DOHH2 (cell line): ENCODE data around the gene MLLT3.

Experiments used
- CTCF ChIP-seq: fragments of 200-600 bp; sonication (generic); IDR thresholded peaks from one replicate; pipeline ENCODE4 v1.5.1; 2014; ENCODE audit warnings: antibody characterized with exemption, mild to moderate bottlenecking, low read depth, low read length; ENCODE audit not compliant: poor library complexity, severe bottlenecking
- EZH2phosphoT487 ChIP-seq: fragments of 200-600 bp; sonication (generic); IDR thresholded peaks from 2 replicates; pipeline ENCODE4 v1.6.1; 2017; ENCODE audit warnings: borderline replicate concordance, mild to moderate bottlenecking, antibody characterized with exemption, low read length, moderate library complexity, mixed read lengths

- TF ChIP-seq CTCF (no peak), EZH2phosphoT487 (no peak)
These were observed 114.9 kb downstream of the MLLT3 start for GRCh38 chr9:20507431-20507830.
